ENCODE data around the gene FBXO40.

Gene FBXO40

GRCh38 chr3:121654493-121655385 is 61.6 kb downstream of the FBXO40 start:
- no peak overlapping the region for H3K23ac ChIP-seq (ENCODE audit: low read depth, low read length, poor library complexity)
- no peaks in the 10 kb centered on the region for H3K9me3 ChIP-seq (replicated peaks in 1 of 2; ENCODE audit: control insufficient read depth in 2 of 2, insufficient read depth in 1 of 2, low read depth in 1 of 2, low read length in 2 of 2)
- no peaks in the 10 kb centered on the region for H3K27me3 ChIP-seq (ENCODE audit: control insufficient read depth in 3 of 3, insufficient read depth in 3 of 3, low read depth in 1 of 3, low read length in 3 of 3)
- no peak overlapping the region for H2BK15ac ChIP-seq (ENCODE audit: low read length)
- no peak overlapping the region for H2AFZ ChIP-seq (ENCODE audit: low read length)
- no peak overlapping the region for H4K91ac ChIP-seq (ENCODE audit: low read depth, low read length, poor library complexity)
- H3K4me1 ChIP-seq (ENCODE audit: control insufficient read depth in 2 of 2, insufficient read depth in 1 of 2, low read depth in 1 of 2, low read length in 2 of 2) = no peaks in the 10 kb centered on the region
- H3K27ac ChIP-seq (replicated peaks; ENCODE audit: low read length) = no peak overlapping the region
- no peak overlapping the region for H4K8ac ChIP-seq (ENCODE audit: low read depth, low read length)
- H3K4me3 ChIP-seq (ENCODE audit: low read length in 2 of 2) = no peak overlapping the region
- no peak overlapping the region for H2AK5ac ChIP-seq (ENCODE audit: low read depth, low read length)
- H3K79me1 ChIP-seq (ENCODE audit: low read depth, low read length) = no peaks in the 10 kb centered on the region
- H3K9ac ChIP-seq (ENCODE audit: low read depth, low read length, poor library complexity) = no peak overlapping the region
- H3K14ac ChIP-seq (ENCODE audit: low read length) = no peak overlapping the region
- H2BK12ac ChIP-seq (ENCODE audit: low read length) = no peak overlapping the region
- H3K4ac ChIP-seq (ENCODE audit: low read length) = no peak overlapping the region
- no CpG with 5 or more reads among the region's 6 CpGs for WGBS, 2 donors (ENCODE audit: extremely low coverage in 2 of 2, insufficient read length in 2 of 2, insufficient replicate concordance in 1 of 2)
- no peak for DNase-seq (ENCODE audit: low spot score)
- no peak overlapping the region for H2BK120ac ChIP-seq (ENCODE audit: low read depth, low read length)
- H3K18ac ChIP-seq (ENCODE audit: low read length) = no peak overlapping the region
- H2BK5ac ChIP-seq (ENCODE audit: low read length) = no peak overlapping the region
- H3K36me3 ChIP-seq (replicated peaks in 1 of 2; ENCODE audit: control insufficient read depth in 2 of 2, insufficient read depth in 2 of 2, low read length in 2 of 2) = no peaks in the 10 kb centered on the region
- no peak overlapping the region for H3K4me2 ChIP-seq (ENCODE audit: insufficient read depth, low read length, poor library complexity, severe bottlenecking)

GRCh38 chr3:121658716-121659435 is 65.7 kb downstream of the FBXO40 start:
- Histone ChIP-seq H3K4me2 (ENCODE audit: insufficient read depth, low read length, poor library complexity, severe bottlenecking) (no peak overlapping the region), H3K14ac (ENCODE audit: low read length) (no peak overlapping the region), H2BK120ac (ENCODE audit: low read depth, low read length) (no peak overlapping the region), H2BK5ac (ENCODE audit: low read length) (no peak overlapping the region), H3K18ac (ENCODE audit: low read length) (no peak overlapping the region), H3K27ac (replicated peaks; ENCODE audit: low read length) (no peak overlapping the region), H2BK12ac (ENCODE audit: low read length) (no peak overlapping the region), H3K4ac (ENCODE audit: low read length) (no peak overlapping the region), H3K36me3 (replicated peaks in 1 of 2; ENCODE audit: control insufficient read depth in 2 of 2, insufficient read depth in 2 of 2, low read length in 2 of 2) (peaks cover under 1 to 13% of the 10 kb centered on the region in 2 donors), H4K91ac (ENCODE audit: low read depth, low read length, poor library complexity) (no peak overlapping the region), H4K8ac (ENCODE audit: low read depth, low read length) (no peak overlapping the region), H3K79me1 (ENCODE audit: low read depth, low read length) (no peaks in the 10 kb centered on the region), H3K9me3 (replicated peaks in 1 of 2; ENCODE audit: control insufficient read depth in 2 of 2, insufficient read depth in 1 of 2, low read depth in 1 of 2, low read length in 2 of 2) (no peaks in the 10 kb centered on the region), H3K27me3 (ENCODE audit: control insufficient read depth in 3 of 3, insufficient read depth in 3 of 3, low read depth in 1 of 3, low read length in 3 of 3) (no peaks in the 10 kb centered on the region), H3K23ac (ENCODE audit: low read depth, low read length, poor library complexity) (no peak overlapping the region), H3K9ac (ENCODE audit: low read depth, low read length, poor library complexity) (no peak overlapping the region), H2BK15ac (ENCODE audit: low read length) (no peak overlapping the region), H3K4me1 (ENCODE audit: control insufficient read depth in 2 of 2, insufficient read depth in 1 of 2, low read depth in 1 of 2, low read length in 2 of 2) (no peaks in the 10 kb centered on the region), H2AFZ (ENCODE audit: low read length) (no peak overlapping the region), H2AK5ac (ENCODE audit: low read depth, low read length) (no peak overlapping the region), H3K4me3 (ENCODE audit: low read length in 2 of 2) (no peak overlapping the region)
- no CpG with 5 or more reads among the region's 6 CpGs for WGBS, 2 donors (ENCODE audit: extremely low coverage in 2 of 2, insufficient read length in 2 of 2, insufficient replicate concordance in 1 of 2)
- no peak for DNase-seq (ENCODE audit: low spot score)

- Histone ChIP-seq H4K91ac (ENCODE audit: low read depth, low read length, poor library complexity) (no peak overlapping the region), H4K8ac (ENCODE audit: low read depth, low read length) (no peak overlapping the region), H3K23ac (ENCODE audit: low read depth, low read length, poor library complexity) (no peak overlapping the region), H3K27ac (replicated peaks; ENCODE audit: low read length) (no peak overlapping the region), H3K4me3 (ENCODE audit: low read length in 2 of 2) (no peak overlapping the region), H2BK15ac (ENCODE audit: low read length) (no peak overlapping the region), H3K27me3 (ENCODE audit: control insufficient read depth in 3 of 3, insufficient read depth in 3 of 3, low read depth in 1 of 3, low read length in 3 of 3) (no peaks in the 10 kb centered on the region), H2AFZ (ENCODE audit: low read length) (no peak overlapping the region), H3K9me3 (replicated peaks in 1 of 2; ENCODE audit: control insufficient read depth in 2 of 2, insufficient read depth in 1 of 2, low read depth in 1 of 2, low read length in 2 of 2) (no peaks in the 10 kb centered on the region), H3K4ac (ENCODE audit: low read length) (no peak overlapping the region), H3K4me2 (ENCODE audit: insufficient read depth, low read length, poor library complexity, severe bottlenecking) (no peak overlapping the region), H2BK120ac (ENCODE audit: low read depth, low read length) (no peak overlapping the region), H2BK5ac (ENCODE audit: low read length) (no peak overlapping the region), H3K14ac (ENCODE audit: low read length) (no peak overlapping the region), H3K36me3 (replicated peaks in 1 of 2; ENCODE audit: control insufficient read depth in 2 of 2, insufficient read depth in 2 of 2, low read length in 2 of 2) (peaks cover 8 to 20% of the 10 kb centered on the region in 2 donors), H3K79me1 (ENCODE audit: low read depth, low read length) (no peaks in the 10 kb centered on the region), H2BK12ac (ENCODE audit: low read length) (no peak overlapping the region), H3K18ac (ENCODE audit: low read length) (no peak overlapping the region), H3K4me1 (ENCODE audit: control insufficient read depth in 2 of 2, insufficient read depth in 1 of 2, low read depth in 1 of 2, low read length in 2 of 2) (no peaks in the 10 kb centered on the region), H3K9ac (ENCODE audit: low read depth, low read length, poor library complexity) (no peak overlapping the region), H2AK5ac (ENCODE audit: low read depth, low read length) (no peak overlapping the region)
- no CpG with 5 or more reads among the region's 3 CpGs for WGBS, 2 donors (ENCODE audit: extremely low coverage in 2 of 2, insufficient read length in 2 of 2, insufficient replicate concordance in 1 of 2)
- DNase-seq (ENCODE audit: low spot score) = no peak
Measured at GRCh38 chr3:121659586-121659985, 66.4 kb downstream of the FBXO40 start.

Measured in neuronal stem cell (in vitro differentiated cells).